Fibroblast of lung (primary cell): ENCODE data around the gene MRTFA.

Experiments
- CTCF ChIP-seq, 2 donors: IDR thresholded peaks in 1 of 2; conservative IDR thresholded peaks in 1 of 2; 1 replicate in 1 of 2; 2 replicates in 1 of 2; pipeline ENCODE4 v1.5.1; 2011 to 2012; ENCODE audit warnings: low read length in 2 of 2, control low read depth in 1 of 2, inconsistent platforms in 1 of 2, low read depth in 1 of 2, mild to moderate bottlenecking in 1 of 2
- EZH2 ChIP-seq: IDR thresholded peaks from 2 replicates; pipeline ENCODE4 v1.5.1; 2012; ENCODE audit warnings: low read length, control low read depth, mild to moderate bottlenecking; ENCODE audit errors: missing control alignments

GRCh38 chr22:40473703-40474102 lies 162.8 kb downstream of the MRTFA start:
- TF ChIP-seq CTCF (conservative IDR thresholded peaks at IDR 0.05 in 1 of 2, IDR thresholded peaks at IDR 0.05 in 1 of 2; ENCODE audit: low read depth in 1 of 2, low read length in 2 of 2): no peak
- TF ChIP-seq EZH2: no peak
